NCI-H2196 treated with DMSO at 0.1 percent for 48 hours (cell line): ENCODE data around the gene KRTAP10-4.

ENCODE experiments used
- DNase-seq: peaks from one replicate; lab custom pipeline; 2025; ENCODE audit not compliant: unreplicated experiment; lab: John Stamatoyannopoulos, UW

KRTAP10-4 gene

GRCh38 chr21:44615911-44616590 is 42.5 kb downstream of the KRTAP10-4 start:
- no peak for DNase-seq

- no peak for DNase-seq
These were observed 43.0 kb downstream of the KRTAP10-4 start for GRCh38 chr21:44616591-44616926.

GRCh38 chr21:44617071-44617501 is 43.6 kb downstream of the KRTAP10-4 start:
- no peak for DNase-seq

- no peak for DNase-seq
These were observed 45.0 kb downstream of the KRTAP10-4 start for GRCh38 chr21:44618504-44618903.

DNA sequence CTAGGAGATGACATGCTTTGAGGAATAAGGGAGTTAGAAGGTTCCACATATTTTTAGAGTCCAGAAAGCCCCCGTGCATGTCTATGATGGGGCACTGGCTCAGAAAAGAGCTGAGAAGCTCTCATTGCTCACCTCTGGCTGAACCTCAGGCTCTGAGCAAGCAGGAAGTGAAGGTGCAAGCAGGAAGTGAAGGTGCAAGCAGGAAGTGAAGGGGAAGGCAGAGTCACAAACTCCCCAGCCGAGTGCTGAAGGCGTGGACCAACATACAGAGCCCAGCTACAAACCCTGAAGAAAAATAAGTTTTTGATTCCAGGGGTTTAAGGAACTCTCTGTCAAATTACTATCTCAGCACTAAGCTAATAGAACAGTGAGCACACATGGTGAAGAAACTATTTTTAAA is 45.4 kb downstream of the KRTAP10-4 start:
- no peak for DNase-seq

DNA sequence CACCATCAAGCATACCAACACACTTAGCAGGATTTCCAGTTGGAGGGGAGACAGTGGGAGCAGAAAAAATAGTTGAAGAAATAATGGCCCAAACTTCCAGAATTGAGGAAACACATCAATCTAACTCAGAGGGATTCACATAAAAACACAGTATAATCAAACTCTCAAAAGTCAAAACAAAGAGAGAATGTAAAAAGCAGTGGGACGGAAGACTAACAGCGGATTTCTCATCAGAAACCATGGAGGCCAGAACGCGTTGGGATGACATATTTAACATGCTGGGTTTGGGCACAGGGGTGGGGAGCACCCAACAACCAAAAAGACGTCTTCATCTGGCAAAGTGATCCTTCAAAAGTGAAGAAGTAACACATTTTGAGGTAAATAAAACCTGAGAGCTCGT is 46.4 kb downstream of the KRTAP10-4 start:
- DNase-seq, result no peak

- DNase-seq, result no peak
These were observed 50.0 kb downstream of the KRTAP10-4 start for GRCh38 chr21:44623575-44623974.
